Trophoblast cell (in vitro differentiated cells and primary cell): ENCODE data around the gene BRSK1.

Experiments
- DNase-seq, 2 donors: peaks; one replicate each; pipeline ENCODE4 v3.0.0-alpha.2; 2016
- H2AFZ ChIP-seq: 2 replicates; pipeline ENCODE4 v1.6.1; 2013; ENCODE audit warnings: low read length, moderate library complexity, mild to moderate bottlenecking; ENCODE audit not compliant: insufficient read depth, poor library complexity
- H2AK5ac ChIP-seq: 2 replicates; pipeline ENCODE4 v1.6.1; 2013; ENCODE audit warnings: mild to moderate bottlenecking, low read length
- H2BK120ac ChIP-seq: 2 replicates; pipeline ENCODE4 v1.6.1; 2013; ENCODE audit warnings: low read length, mild to moderate bottlenecking, moderate library complexity; ENCODE audit not compliant: insufficient read depth, poor library complexity
- H2BK12ac ChIP-seq: 2 replicates; pipeline ENCODE4 v1.6.1; 2013; ENCODE audit warnings: mild to moderate bottlenecking, low read length, moderate library complexity
- H2BK5ac ChIP-seq: 2 replicates; pipeline ENCODE4 v1.6.1; 2013; ENCODE audit warnings: low read length, low read depth, moderate library complexity, mild to moderate bottlenecking; ENCODE audit not compliant: poor library complexity
- H3K14ac ChIP-seq: 2 replicates; pipeline ENCODE4 v1.6.1; 2013; ENCODE audit warnings: mild to moderate bottlenecking, low read length
- H3K18ac ChIP-seq: 2 replicates; pipeline ENCODE4 v1.6.1; 2013; ENCODE audit warnings: mild to moderate bottlenecking, low read length
- H3K23ac ChIP-seq: 2 replicates; pipeline ENCODE4 v1.6.1; 2013; ENCODE audit warnings: low read length
- H3K27ac ChIP-seq: 2 replicates; pipeline ENCODE4 v1.5.1; 2013; ENCODE audit warnings: low read depth, mild to moderate bottlenecking, inconsistent platforms, low read length, moderate library complexity
- H3K27me3 ChIP-seq: 2 replicates; pipeline ENCODE4 v1.6.1; 2013; ENCODE audit warnings: inconsistent platforms, mild to moderate bottlenecking, low read length, moderate library complexity; ENCODE audit not compliant: insufficient read depth
- H3K36me3 ChIP-seq, 2 experiments: 1 replicate in 1 of 2; 2 replicates in 1 of 2; pipeline ENCODE4 v1.6.1; 2013; ENCODE audit warnings: low read length in 2 of 2, mild to moderate bottlenecking in 2 of 2, moderate library complexity in 1 of 2; ENCODE audit not compliant: insufficient read depth in 2 of 2, control insufficient read depth in 1 of 2
- H3K4ac ChIP-seq: 2 replicates; pipeline ENCODE4 v1.6.1; 2013; ENCODE audit warnings: low read depth, mild to moderate bottlenecking, low read length, moderate library complexity
- H3K4me1 ChIP-seq, 2 experiments: 1 replicate in 1 of 2; 2 replicates in 1 of 2; pipeline ENCODE4 v1.6.1; 2013; ENCODE audit warnings: low read length in 2 of 2, mild to moderate bottlenecking in 2 of 2, moderate library complexity in 1 of 2; ENCODE audit not compliant: insufficient read depth in 2 of 2, control insufficient read depth in 1 of 2
- H3K4me2 ChIP-seq: 2 replicates; pipeline ENCODE4 v1.6.1; 2013; ENCODE audit warnings: inconsistent platforms, mild to moderate bottlenecking, low read length, moderate library complexity
- H3K4me3 ChIP-seq: 2 replicates; pipeline ENCODE4 v1.5.1; 2013; ENCODE audit warnings: mild to moderate bottlenecking, low read depth, low read length, inconsistent platforms
- H3K79me1 ChIP-seq: one replicate; pipeline ENCODE4 v1.6.1; 2013; ENCODE audit warnings: low read length
- H3K79me2 ChIP-seq: 2 replicates; pipeline ENCODE4 v1.6.1; 2013; ENCODE audit warnings: low read length, mild to moderate bottlenecking; ENCODE audit not compliant: control insufficient read depth, insufficient read depth, poor library complexity
- H3K9ac ChIP-seq: 2 replicates; pipeline ENCODE4 v1.6.1; 2013; ENCODE audit warnings: mild to moderate bottlenecking, low read length
- H3K9me3 ChIP-seq: 2 replicates; pipeline ENCODE4 v1.6.1; 2013; ENCODE audit warnings: low read depth, mild to moderate bottlenecking, control low read depth, inconsistent platforms, low read length; ENCODE audit not compliant: insufficient read depth
- H4K12ac ChIP-seq: 2 replicates; pipeline ENCODE4 v1.6.1; 2013; ENCODE audit warnings: low read depth, mild to moderate bottlenecking, low read length, moderate library complexity
- H4K8ac ChIP-seq: 2 replicates; pipeline ENCODE4 v1.6.1; 2013; ENCODE audit warnings: low read depth, mild to moderate bottlenecking, low read length, moderate library complexity
- H4K91ac ChIP-seq: one replicate; pipeline ENCODE4 v1.6.1; 2013; ENCODE audit warnings: low read depth, mild to moderate bottlenecking, low read length, moderate library complexity
- WGBS: extraction: QIAGEN DNeasy Blood & Tissue Kit; methylation state at CpG from one replicate; pipeline ENCODE4 v1.1.7; 2013; ENCODE audit warnings: missing lambda C conversion rate; ENCODE audit not compliant: insufficient read length, insufficient coverage; ENCODE audit errors: extremely low coverage; 5-methylcytosine and 5-hydroxymethylcytosine counted together

The BRSK1 gene

GRCh38 chr19:55311397-55311796, 27.6 kb downstream of the BRSK1 start:
- Histone ChIP-seq H3K23ac (no peak overlapping the region), H2AFZ (no peak overlapping the region), H3K4ac (no peak overlapping the region), H3K9ac (no peak overlapping the region), H3K4me2 (no peak overlapping the region), H2BK120ac (no peak overlapping the region), H3K9me3 (peaks cover 3% of the 10 kb centered on the region), H2BK5ac (no peak overlapping the region), H3K27ac (no peak overlapping the region), H4K8ac (no peak overlapping the region), H3K4me3 (no peak overlapping the region), H3K4me1 (peaks cover 2% of the 10 kb centered on the region in 2 experiments), H3K18ac (no peak overlapping the region), H3K36me3 (peaks cover 14 to 21% of the 10 kb centered on the region in 2 experiments), H3K14ac (no peak overlapping the region), H2BK12ac (no peak overlapping the region), H3K79me1 (no peaks in the 10 kb centered on the region), H4K91ac (no peak overlapping the region), H4K12ac (no peak overlapping the region), H3K79me2 (no peaks in the 10 kb centered on the region), H3K27me3 (no peaks in the 10 kb centered on the region), H2AK5ac (no peak overlapping the region)
- no peak for DNase-seq
- WGBS = no CpG with 5 or more reads among the region's 9 CpGs

- H3K79me1 ChIP-seq = no peaks in the 10 kb centered on the region
Observed at GRCh38 chr19:55311797-55312196, 28.0 kb downstream of the BRSK1 start.

GRCh38 chr19:55312621-55313512, 29.1 kb downstream of the BRSK1 start:
- peaks cover 2% of the 10 kb centered on the region for H3K9me3 ChIP-seq
- H3K9ac ChIP-seq = no peak overlapping the region
- no peak for DNase-seq
- no peak overlapping the region for H4K91ac ChIP-seq
- no peak overlapping the region for H3K4ac ChIP-seq
- no CpG with 5 or more reads among the region's 47 CpGs for WGBS
- H2BK5ac ChIP-seq = no peak overlapping the region
- H3K27ac ChIP-seq = no peak overlapping the region
- H3K36me3 ChIP-seq = peaks cover 8 to 21% of the 10 kb centered on the region in 2 experiments
- no peak overlapping the region for H2BK120ac ChIP-seq
- H2AK5ac ChIP-seq = peak overlapping the region; percentile 41
- H2BK12ac ChIP-seq = no peak overlapping the region
- no peaks in the 10 kb centered on the region for H3K79me1 ChIP-seq
- H3K4me1 ChIP-seq = peaks cover 2% of the 10 kb centered on the region in 2 experiments
- no peaks in the 10 kb centered on the region for H3K79me2 ChIP-seq
- no peak overlapping the region for H3K14ac ChIP-seq
- H3K18ac ChIP-seq = no peak overlapping the region
- H4K8ac ChIP-seq = no peak overlapping the region
- no peaks in the 10 kb centered on the region for H3K27me3 ChIP-seq
- no peak overlapping the region for H3K4me3 ChIP-seq
- H2AFZ ChIP-seq = no peak overlapping the region
- no peak overlapping the region for H3K23ac ChIP-seq
- no peak overlapping the region for H4K12ac ChIP-seq
- no peak overlapping the region for H3K4me2 ChIP-seq

More at GRCh38 chr19:55311797-55312196, 28.0 kb downstream of the BRSK1 start:
- DNase-seq = no peak
- Histone ChIP-seq H3K4me1 (peaks cover 2% of the 10 kb centered on the region in 2 experiments), H3K4me3 (no peak overlapping the region), H3K23ac (no peak overlapping the region), H3K4me2 (no peak overlapping the region), H3K27me3 (no peaks in the 10 kb centered on the region), H3K36me3 (peaks cover 10 to 21% of the 10 kb centered on the region in 2 experiments), H2BK5ac (no peak overlapping the region), H2AK5ac (no peak overlapping the region), H3K9ac (no peak overlapping the region), H2AFZ (no peak overlapping the region), H3K79me2 (no peaks in the 10 kb centered on the region), H3K27ac (no peak overlapping the region), H4K12ac (no peak overlapping the region), H3K9me3 (peaks cover 2% of the 10 kb centered on the region), H4K91ac (no peak overlapping the region), H2BK120ac (no peak overlapping the region), H2BK12ac (no peak overlapping the region), H3K14ac (no peak overlapping the region), H4K8ac (no peak overlapping the region), H3K18ac (no peak overlapping the region), H3K4ac (no peak overlapping the region)
- no CpG with 5 or more reads among the region's 18 CpGs for WGBS

DNA sequence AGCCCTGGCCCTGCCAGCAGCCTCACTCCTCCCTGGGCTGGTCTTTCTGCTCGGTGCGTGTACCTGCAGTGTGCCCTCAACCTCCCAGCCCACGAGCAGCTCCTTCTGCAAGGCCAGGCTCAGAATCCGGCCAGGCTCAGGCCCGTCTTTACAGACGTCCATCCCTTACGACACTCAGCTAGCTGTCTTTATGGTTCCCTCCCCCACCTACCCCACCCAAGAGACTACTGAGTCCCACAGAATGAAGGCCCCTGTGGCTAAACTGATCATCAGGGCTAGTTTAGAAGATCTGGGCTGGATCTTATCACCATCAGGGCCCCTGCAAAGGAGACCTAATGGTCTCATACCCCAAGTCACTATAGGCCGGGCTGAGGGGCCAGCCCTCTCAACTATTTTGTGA, 30.6 kb downstream of the BRSK1 start:
- H2BK5ac ChIP-seq = no peak overlapping the region
- peaks cover under 1 to 12% of the 10 kb centered on the region in 2 experiments for H3K36me3 ChIP-seq
- H2AK5ac ChIP-seq = no peak overlapping the region
- H4K12ac ChIP-seq = no peak overlapping the region
- H3K27me3 ChIP-seq = no peaks in the 10 kb centered on the region
- WGBS = no CpG with 5 or more reads among the region's 8 CpGs
- no peaks in the 10 kb centered on the region for H3K79me2 ChIP-seq
- H4K8ac ChIP-seq = no peak overlapping the region
- H2BK120ac ChIP-seq = no peak overlapping the region
- H3K4ac ChIP-seq = no peak overlapping the region
- H3K4me1 ChIP-seq = peaks cover 2% of the 10 kb centered on the region in 2 experiments
- no peak for DNase-seq
- no peak overlapping the region for H3K27ac ChIP-seq
- H3K23ac ChIP-seq = no peak overlapping the region
- no peak overlapping the region for H2BK12ac ChIP-seq
- H3K9ac ChIP-seq = no peak overlapping the region
- no peak overlapping the region for H4K91ac ChIP-seq
- no peak overlapping the region for H3K14ac ChIP-seq
- H3K4me3 ChIP-seq = no peak overlapping the region
- no peak overlapping the region for H3K18ac ChIP-seq
- H3K79me1 ChIP-seq = no peaks in the 10 kb centered on the region
- H2AFZ ChIP-seq = no peak overlapping the region
- no peaks in the 10 kb centered on the region for H3K9me3 ChIP-seq
- H3K4me2 ChIP-seq = no peak overlapping the region
